ENCODE data around the gene TAF4. TPM values are rescaled to one million over a fixed set of nuclear protein-coding genes. Genes with fewer than 3 reads are reported as not detected.

The TAF4 gene
- total RNA-seq, 1 experiment from 2014 or later: 64.3 TPM

GRCh38 chr20:62010551-62011402 lies 54.9 kb downstream of the TAF4 start:
- peak; percentile 76 for DNase-seq
- peak; percentile 76 for TF ChIP-seq CTCF (IDR thresholded peaks at IDR 0.05; ENCODE audit: unreplicated experiment)
- no peak overlapping the region for H3K27ac Mint-ChIP-seq (ENCODE audit: unreplicated experiment)
- CTCF ChIA-PET: interaction anchor here (0.6 to 1.8 kb wide), 7 partner anchors 53 to 206 kb away, joined by 3 to 7 read pairs (median 4); partner anchors contain the start of gene LSM14B
- no peaks in the 10 kb centered on the region for H3K27me3 Mint-ChIP-seq (ENCODE audit: unreplicated experiment)
- no TSS peak for BruUV-seq (replicated peaks)
- intact Hi-C loops (cut with micrococcal nuclease; ENCODE audit: unreplicated experiment): loop anchor here (2.0 to 5.0 kb wide), 2 partner anchors 112 to 126 kb away; partner anchors contain the start of gene LSM14B
- no peaks in the 10 kb centered on the region for H3K9me3 Mint-ChIP-seq (ENCODE audit: low read depth, unreplicated experiment)
- peaks cover 64% of the 10 kb centered on the region for H3K36me3 Mint-ChIP-seq (ENCODE audit: insufficient read depth, unreplicated experiment)
- H3K4me1 Mint-ChIP-seq (ENCODE audit: low read depth, unreplicated experiment): peaks cover 19% of the 10 kb centered on the region
- H3K4me3 Mint-ChIP-seq (ENCODE audit: low read depth, unreplicated experiment): no peak overlapping the region

- H3K27ac Mint-ChIP-seq (ENCODE audit: unreplicated experiment): no peak overlapping the region
- peaks cover 11% of the 10 kb centered on the region for H3K4me1 Mint-ChIP-seq (ENCODE audit: low read depth, unreplicated experiment)
- peaks cover 69% of the 10 kb centered on the region for H3K36me3 Mint-ChIP-seq (ENCODE audit: insufficient read depth, unreplicated experiment)
- no peak overlapping the region for H3K4me3 Mint-ChIP-seq (ENCODE audit: low read depth, unreplicated experiment)
- intact Hi-C loops (cut with micrococcal nuclease; ENCODE audit: unreplicated experiment): loop anchor here (2.0 to 5.0 kb wide), 2 partner anchors 112 to 127 kb away; partner anchors contain the start of gene LSM14B
- BruUV-seq (replicated peaks): no TSS peak
- CTCF ChIA-PET: interaction anchor here (0.7 to 1.8 kb wide), 2 partner anchors 112 to 207 kb away, joined by 4 to 7 read pairs; partner anchors contain the start of gene LSM14B
- H3K27me3 Mint-ChIP-seq (ENCODE audit: unreplicated experiment): no peaks in the 10 kb centered on the region
- no peak for DNase-seq
- no peaks in the 10 kb centered on the region for H3K9me3 Mint-ChIP-seq (ENCODE audit: low read depth, unreplicated experiment)
- no peak for TF ChIP-seq CTCF (IDR thresholded peaks at IDR 0.05; ENCODE audit: unreplicated experiment)
Measured at GRCh38 chr20:62009869-62010445, 55.7 kb downstream of the TAF4 start.

- Mint-ChIP-seq H3K36me3 (ENCODE audit: insufficient read depth, unreplicated experiment) (peaks cover 75% of the 10 kb centered on the region), H3K4me1 (ENCODE audit: low read depth, unreplicated experiment) (peaks cover 8% of the 10 kb centered on the region), H3K27me3 (ENCODE audit: unreplicated experiment) (no peaks in the 10 kb centered on the region), H3K9me3 (ENCODE audit: low read depth, unreplicated experiment) (no peaks in the 10 kb centered on the region), H3K4me3 (ENCODE audit: low read depth, unreplicated experiment) (no peak overlapping the region), H3K27ac (ENCODE audit: unreplicated experiment) (no peak overlapping the region)
- CTCF ChIA-PET: no interaction called here
- no peak for DNase-seq
- TF ChIP-seq CTCF (IDR thresholded peaks at IDR 0.05; ENCODE audit: unreplicated experiment): no peak
- BruUV-seq (replicated peaks): no TSS peak
- intact Hi-C loops (cut with micrococcal nuclease; ENCODE audit: unreplicated experiment): no loop called here
Measured at GRCh38 chr20:62009322-62009721, 56.4 kb downstream of the TAF4 start.

- H3K4me1 Mint-ChIP-seq (ENCODE audit: low read depth, unreplicated experiment): peaks cover 8% of the 10 kb centered on the region
- no peaks in the 10 kb centered on the region for H3K9me3 Mint-ChIP-seq (ENCODE audit: low read depth, unreplicated experiment)
- DNase-seq: no peak
- no peak overlapping the region for H3K27ac Mint-ChIP-seq (ENCODE audit: unreplicated experiment)
- CTCF ChIA-PET: no interaction called here
- BruUV-seq (replicated peaks): no TSS peak
- H3K4me3 Mint-ChIP-seq (ENCODE audit: low read depth, unreplicated experiment): no peak overlapping the region
- intact Hi-C loops (cut with micrococcal nuclease; ENCODE audit: unreplicated experiment): no loop called here
- no peak for TF ChIP-seq CTCF (IDR thresholded peaks at IDR 0.05; ENCODE audit: unreplicated experiment)
- H3K36me3 Mint-ChIP-seq (ENCODE audit: insufficient read depth, unreplicated experiment): peaks cover 76% of the 10 kb centered on the region
- H3K27me3 Mint-ChIP-seq (ENCODE audit: unreplicated experiment): no peaks in the 10 kb centered on the region
Measured at GRCh38 chr20:62008643-62009183, 57.0 kb downstream of the TAF4 start.
